SK-N-SH treated with all-trans-retinoic acid at 6 μM for 48 hours (cell line): Measurements from ENCODE around the gene CERK.

Experiments used
- ATAC-seq: fragments of 200-7000 bp; cut with Tn5 transposase; 3 replicates; pipeline ENCODE4 v1.9.1; 2020; ENCODE audit warnings: mild to moderate bottlenecking, moderate library complexity
- ARNTL ChIP-seq: fragments of 450-650 bp; formaldehyde crosslinking; IDR thresholded peaks from 2 replicates; pipeline ENCODE4 v1.5.0; 2020; ENCODE audit warnings: low read depth, mild to moderate bottlenecking, moderate library complexity, borderline replicate concordance
- BACH2 ChIP-seq: fragments of 250-450 bp; sonication (Bioruptor Pico); IDR thresholded peaks from 2 replicates; pipeline ENCODE4 v1.9.0; 2021; ENCODE audit warnings: mild to moderate bottlenecking, borderline replicate concordance
- CREB5 ChIP-seq: fragments of 250-450 bp; sonication (Bioruptor Pico); IDR thresholded peaks from 2 replicates; pipeline ENCODE4 v1.5.1; 2020; ENCODE audit warnings: low read depth, mild to moderate bottlenecking, moderate library complexity
- CSRNP3 ChIP-seq: fragments of 250-450 bp; sonication (Bioruptor Pico); IDR thresholded peaks from 2 replicates; pipeline ENCODE4 v1.5.1; 2021; ENCODE audit warnings: mild to moderate bottlenecking, moderate library complexity
- ESRRG ChIP-seq: fragments of 250-450 bp; sonication (Bioruptor Pico); IDR thresholded peaks from 2 replicates; pipeline ENCODE4 v1.6.1; 2021; ENCODE audit warnings: mild to moderate bottlenecking
- GLIS3 ChIP-seq: fragments of 250-450 bp; sonication (Bioruptor Pico); IDR thresholded peaks from 2 replicates; pipeline ENCODE4 v1.5.0; 2020; ENCODE audit warnings: mild to moderate bottlenecking, moderate library complexity
- ISL1 ChIP-seq: fragments of 250-450 bp; sonication (Bioruptor Pico); IDR thresholded peaks from 2 replicates; pipeline ENCODE4 v2.1.2; 2022; ENCODE audit warnings: mild to moderate bottlenecking, moderate library complexity
- OSR1 ChIP-seq: fragments of 250-450 bp; sonication (Bioruptor Pico); IDR thresholded peaks from 2 replicates; pipeline ENCODE4 v1.8.0; 2022; ENCODE audit warnings: moderate library complexity, mild to moderate bottlenecking, inconsistent platforms
- PATZ1 ChIP-seq: fragments of 250-450 bp; sonication (Bioruptor Pico); IDR thresholded peaks from 2 replicates; pipeline ENCODE4 v1.8.0; 2020; ENCODE audit warnings: mild to moderate bottlenecking, moderate library complexity, borderline replicate concordance
- POU6F1 ChIP-seq: fragments of 250-450 bp; sonication (Bioruptor Pico); IDR thresholded peaks from 2 replicates; pipeline ENCODE4 v1.8.0; 2021; ENCODE audit warnings: low read depth, mild to moderate bottlenecking, moderate library complexity, borderline replicate concordance
- SNAI2 ChIP-seq: fragments of 250-450 bp; sonication (Bioruptor Pico); IDR thresholded peaks from 2 replicates; pipeline ENCODE4 v1.5.0; 2020; ENCODE audit warnings: mild to moderate bottlenecking, moderate library complexity
- TCF4 ChIP-seq: fragments of 250-450 bp; sonication (Bioruptor Pico); IDR thresholded peaks from 2 replicates; pipeline ENCODE4 v1.8.0; 2021; ENCODE audit warnings: mild to moderate bottlenecking, moderate library complexity, borderline replicate concordance
- TOX ChIP-seq: fragments of 250-450 bp; sonication (Bioruptor Pico); IDR thresholded peaks from 2 replicates; pipeline ENCODE4 v1.8.0; 2021; ENCODE audit warnings: mild to moderate bottlenecking, moderate library complexity, borderline replicate concordance
- TSHZ2 ChIP-seq: fragments of 250-450 bp; sonication (Bioruptor Pico); IDR thresholded peaks from 2 replicates; pipeline ENCODE4 v1.5.0; 2020; ENCODE audit warnings: mild to moderate bottlenecking, moderate library complexity
- ZC3H10 ChIP-seq: fragments of 250-450 bp; sonication (Bioruptor Pico); IDR thresholded peaks from 2 replicates; pipeline ENCODE4 v1.5.1; 2021; ENCODE audit warnings: mild to moderate bottlenecking, moderate library complexity
- ZFP30 ChIP-seq: fragments of 450-650 bp; formaldehyde crosslinking; IDR thresholded peaks from 2 replicates; pipeline ENCODE4 v1.5.0; 2022; ENCODE audit warnings: mild to moderate bottlenecking, moderate library complexity
- ZNF565 ChIP-seq: fragments of 450-650 bp; formaldehyde crosslinking; conservative IDR thresholded peaks from 2 replicates; pipeline ENCODE4 v1.5.0; 2020; ENCODE audit warnings: low read depth, mild to moderate bottlenecking, moderate library complexity
- ZNF8 ChIP-seq: fragments of 450-650 bp; formaldehyde crosslinking; IDR thresholded peaks from 2 replicates; pipeline ENCODE4 v1.5.0; 2020; ENCODE audit warnings: mild to moderate bottlenecking, moderate library complexity

CERK gene

GRCh38 chr22:46731246-46732040 is 6.6 kb downstream of the CERK start:
- ATAC-seq = no peak
- TF ChIP-seq ZNF8 (CRISPR knock-in tag) = no peak
- TF ChIP-seq GLIS3 = no peak
- TF ChIP-seq ARNTL (CRISPR knock-in tag) = no peak
- no peak for TF ChIP-seq ZC3H10 (CRISPR knock-in tag)
- no peak for TF ChIP-seq ZNF565 (CRISPR knock-in tag)
- no peak for TF ChIP-seq BACH2 (CRISPR knock-in tag)
- TF ChIP-seq CSRNP3 (CRISPR knock-in tag) = no peak
- no peak for TF ChIP-seq TCF4
- no peak for TF ChIP-seq ESRRG (CRISPR knock-in tag)
- no peak for TF ChIP-seq ZFP30 (CRISPR knock-in tag)
- no peak for TF ChIP-seq TSHZ2 (CRISPR knock-in tag)
- TF ChIP-seq TOX (CRISPR knock-in tag) = no peak
- TF ChIP-seq SNAI2 = no peak
- no peak for TF ChIP-seq PATZ1 (CRISPR knock-in tag)
- TF ChIP-seq, all 23 proteins: peak for 0

GRCh38 chr22:46730568-46731245 is 7.3 kb downstream of the CERK start:
- TF ChIP-seq POU6F1 (CRISPR knock-in tag) (no peak), ZNF565 (CRISPR knock-in tag) (no peak), CREB5 (CRISPR knock-in tag) (no peak), ZFP30 (CRISPR knock-in tag) (no peak), GLIS3 (no peak), SNAI2 (no peak), ZC3H10 (CRISPR knock-in tag) (no peak), TCF4 (no peak)
- ATAC-seq = no peak

GRCh38 chr22:46728470-46728869 is 9.6 kb downstream of the CERK start:
- peak; percentile 37; the same call in 1 of the 3 replicates for ATAC-seq
- TF ChIP-seq OSR1 (CRISPR knock-in tag) = no peak
- TF ChIP-seq TSHZ2 (CRISPR knock-in tag) = 0 out of 2 replicates have a peak, but pooled peaks have one; percentile 39
- no peak for TF ChIP-seq ISL1 (CRISPR knock-in tag)
- TF ChIP-seq CREB5 (CRISPR knock-in tag) = no peak
- TF ChIP-seq TCF4 = peak; percentile 11; the same call in 1 of the 2 replicates
- no peak for TF ChIP-seq TOX (CRISPR knock-in tag)
